K562 (cell line): ENCODE data around the gene PTGES3. TPM values are rescaled to one million over a fixed set of nuclear protein-coding genes. Genes with fewer than 3 reads are reported as not detected.
A peak's percentile ranks its signal among the peaks of the same experiment; 100 is the strongest.

Experiments used
- BRF2 ChIP-seq: IDR thresholded peaks from 3 replicates; pipeline ENCODE4 v1.6.1; 2011; ENCODE audit warnings: borderline replicate concordance, mild to moderate bottlenecking; ENCODE audit not compliant: insufficient read length, insufficient read depth
- FOSL1 ChIP-seq: fragments of 200-800 bp; sonication (Bioruptor generic); conservative IDR thresholded peaks from 2 replicates; pipeline ENCODE4 v1.6.1; 2016; ENCODE audit warnings: missing genetic modification characterization, missing compliant biosample characterization
- MCM2 ChIP-seq: fragments of 450-650 bp; IDR thresholded peaks from 2 replicates; pipeline ENCODE4 v1.6.1; 2017; ENCODE audit warnings: low read depth, mild to moderate bottlenecking
- NFIX ChIP-seq: fragments of 250-450 bp; sonication (Bioruptor Pico); IDR thresholded peaks from 2 replicates; pipeline ENCODE4 v1.4.0; 2020; ENCODE audit warnings: low read depth, mild to moderate bottlenecking, moderate library complexity
- PHTF2 ChIP-seq: fragments of 250-450 bp; sonication (Bioruptor Pico); IDR thresholded peaks from 2 replicates; pipeline ENCODE4 v1.5.0; 2021; ENCODE audit warnings: mild to moderate bottlenecking
- POLR2H ChIP-seq: IDR thresholded peaks from 2 replicates; pipeline ENCODE4 v1.6.1; 2016; ENCODE audit warnings: missing genetic modification characterization, low read depth, mild to moderate bottlenecking, control low read depth, missing compliant biosample characterization, moderate library complexity
- RNF2 ChIP-seq: sonication (generic); IDR thresholded peaks from 2 replicates; pipeline ENCODE4 v1.6.1; 2016
- ZBTB7A ChIP-seq: IDR thresholded peaks from 2 replicates; pipeline ENCODE4 v1.6.1; 2011; ENCODE audit warnings: low read depth, mild to moderate bottlenecking, low read length, moderate library complexity, borderline replicate concordance; ENCODE audit not compliant: control insufficient read depth
- ZFP1 ChIP-seq: fragments of 450-650 bp; formaldehyde crosslinking; IDR thresholded peaks from 2 replicates; pipeline ENCODE4 v1.4.0; 2020; ENCODE audit warnings: mild to moderate bottlenecking, mixed read lengths
- ZNF589 ChIP-seq: fragments of 200-800 bp; sonication (Bioruptor generic); IDR thresholded peaks from 2 replicates; pipeline ENCODE4 v1.6.1; 2016; ENCODE audit warnings: low read depth, missing genetic modification characterization, missing compliant biosample characterization
- ZSCAN32 ChIP-seq: fragments of 450-650 bp; formaldehyde crosslinking; IDR thresholded peaks from 2 replicates; pipeline ENCODE4 v1.4.0; 2020; ENCODE audit warnings: mild to moderate bottlenecking, moderate library complexity
- polyA plus RNA-seq, 8 experiments: library from polyadenylated mRNA; depleted of rRNA in 4 of 8; stranded (reverse) in 5 of 8; unstranded in 3 of 8; fragments of >200 nt; fragmentation: Nextera tagmentation in 2 of 8; fragmentation: Illumina TruSeq in 1 of 8; extraction: Ambion mirVana in 2 of 8; extraction: Trizol in 1 of 8; gene quantifications; 2 replicates each; pipeline versions ENCODE4 v1.2.1 to v1.2.3, GENCODE V29; 2011 to 2014; ENCODE audit warnings: inconsistent platforms in 1 of 8, missing spikeins in 1 of 8
- total RNA-seq, 7 experiments: library from RNA; depleted of rRNA in 6 of 7; stranded (reverse); fragments of >200 nt in 6 of 7; fragmentation: Illumina TruSeq in 2 of 7; extraction: Trizol in 2 of 7; gene quantifications; 2 replicates each; pipeline versions ENCODE4 v1.2.1 to v1.2.3, GENCODE V29; 2011 to 2021; ENCODE audit warnings: low replicate concordance in 1 of 7
- TF ChIP-seq, protein P1 (sequence below): fragments of 250-450 bp; sonication (Bioruptor Pico); IDR thresholded peaks from 2 replicates; pipeline ENCODE4 v1.4.0; 2020; ENCODE audit warnings: mild to moderate bottlenecking
- TF ChIP-seq, protein P2 (sequence below): sonication (generic); formaldehyde crosslinking; IDR thresholded peaks from 2 replicates; pipeline ENCODE4 v1.8.1; 2023; ENCODE audit warnings: mild to moderate bottlenecking, missing genetic modification reagents, moderate library complexity
- TF ChIP-seq, protein P3 (sequence below), 2 experiments: fragments of 150-350 bp in 1 of 2; IDR thresholded peaks; 2 replicates each; pipeline ENCODE4 v1.6.1; 2012 to 2016; ENCODE audit warnings: low read depth in 2 of 2, low read length in 2 of 2, mild to moderate bottlenecking in 1 of 2, moderate library complexity in 1 of 2
- TF ChIP-seq, protein P4 (sequence below): sonication (generic); formaldehyde crosslinking; IDR thresholded peaks from 2 replicates; pipeline ENCODE4 v1.8.1; 2022; ENCODE audit warnings: missing genetic modification reagents

The PTGES3 gene
- total and polyA plus RNA-seq, 9 of the 15 experiments (the other 6 are each of a cell fraction or from before 2014, with no cell fraction given): 163 to 501 (median 213) TPM

DNA sequence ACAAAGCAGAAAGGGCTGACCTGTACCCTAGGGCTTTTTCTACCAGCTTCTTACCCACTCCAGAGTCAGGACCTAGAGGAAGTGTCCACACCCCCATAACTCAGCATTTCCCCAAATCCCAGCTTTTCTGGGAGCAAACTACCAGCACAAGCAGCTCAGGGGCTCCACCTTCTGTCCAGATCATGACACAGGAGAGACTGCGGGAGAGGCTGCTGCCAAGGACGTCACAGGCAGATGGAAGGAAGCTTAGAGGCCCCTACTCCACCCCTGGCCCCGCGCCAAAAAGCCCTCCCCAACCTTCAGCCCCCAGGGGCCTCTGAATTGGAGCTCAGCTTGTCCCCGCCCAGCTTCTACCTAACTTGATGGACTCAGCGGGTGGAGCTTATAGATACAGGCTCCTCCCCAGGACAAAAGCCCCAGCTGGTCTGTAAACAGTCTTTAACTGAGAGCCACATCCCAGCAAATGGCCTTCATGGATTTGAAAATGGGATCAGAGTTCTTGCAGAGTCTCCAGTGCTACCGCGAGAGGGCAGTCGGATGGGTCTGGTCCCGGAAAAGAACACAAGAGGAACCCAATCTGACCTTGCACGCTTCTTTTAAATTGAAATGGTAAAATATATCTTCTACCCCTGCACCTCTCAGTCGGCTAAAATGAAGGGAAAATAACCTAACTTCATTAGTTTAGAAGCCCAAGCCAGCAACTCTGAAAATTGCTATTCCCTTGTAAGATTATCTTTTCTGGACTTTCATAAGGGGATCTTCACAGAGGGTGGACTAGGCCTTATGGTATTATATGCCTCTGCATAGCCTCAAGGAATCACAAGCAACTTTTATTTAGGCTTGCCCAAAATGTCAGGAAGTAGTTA, 51.2 kb downstream of the PTGES3 start (continued):
- TF ChIP-seq, protein P1, sequence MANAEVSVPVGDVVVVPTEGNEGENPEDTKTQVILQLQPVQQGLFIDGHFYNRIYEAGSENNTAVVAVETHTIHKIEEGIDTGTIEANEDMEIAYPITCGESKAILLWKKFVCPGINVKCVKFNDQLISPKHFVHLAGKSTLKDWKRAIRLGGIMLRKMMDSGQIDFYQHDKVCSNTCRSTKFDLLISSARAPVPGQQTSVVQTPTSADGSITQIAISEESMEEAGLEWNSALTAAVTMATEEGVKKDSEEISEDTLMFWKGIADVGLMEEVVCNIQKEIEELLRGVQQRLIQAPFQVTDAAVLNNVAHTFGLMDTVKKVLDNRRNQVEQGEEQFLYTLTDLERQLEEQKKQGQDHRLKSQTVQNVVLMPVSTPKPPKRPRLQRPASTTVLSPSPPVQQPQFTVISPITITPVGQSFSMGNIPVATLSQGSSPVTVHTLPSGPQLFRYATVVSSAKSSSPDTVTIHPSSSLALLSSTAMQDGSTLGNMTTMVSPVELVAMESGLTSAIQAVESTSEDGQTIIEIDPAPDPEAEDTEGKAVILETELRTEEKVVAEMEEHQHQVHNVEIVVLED (CRISPR knock-in tag): no peak
- TF ChIP-seq POLR2H (peak; percentile 82), PHTF2 (peak; percentile 43; the same call in 1 of the 2 replicates), MCM2 (no peak), ZBTB7A (peak; percentile 94), NFIX (peak; percentile 92), RNF2 (peak; percentile 61; the same call in 1 of the 2 replicates), ZNF589 (no peak), BRF2 (no peak), ZSCAN32 (CRISPR knock-in tag) (peak; percentile 42; the same call in 1 of the 2 replicates), ZFP1 (CRISPR knock-in tag) (no peak), FOSL1 (tag) (peak; percentile 52)
- TF ChIP-seq, protein P2, sequence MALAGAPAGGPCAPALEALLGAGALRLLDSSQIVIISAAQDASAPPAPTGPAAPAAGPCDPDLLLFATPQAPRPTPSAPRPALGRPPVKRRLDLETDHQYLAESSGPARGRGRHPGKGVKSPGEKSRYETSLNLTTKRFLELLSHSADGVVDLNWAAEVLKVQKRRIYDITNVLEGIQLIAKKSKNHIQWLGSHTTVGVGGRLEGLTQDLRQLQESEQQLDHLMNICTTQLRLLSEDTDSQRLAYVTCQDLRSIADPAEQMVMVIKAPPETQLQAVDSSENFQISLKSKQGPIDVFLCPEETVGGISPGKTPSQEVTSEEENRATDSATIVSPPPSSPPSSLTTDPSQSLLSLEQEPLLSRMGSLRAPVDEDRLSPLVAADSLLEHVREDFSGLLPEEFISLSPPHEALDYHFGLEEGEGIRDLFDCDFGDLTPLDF (CRISPR knock-in tag): no peak
- TF ChIP-seq, protein P3, sequence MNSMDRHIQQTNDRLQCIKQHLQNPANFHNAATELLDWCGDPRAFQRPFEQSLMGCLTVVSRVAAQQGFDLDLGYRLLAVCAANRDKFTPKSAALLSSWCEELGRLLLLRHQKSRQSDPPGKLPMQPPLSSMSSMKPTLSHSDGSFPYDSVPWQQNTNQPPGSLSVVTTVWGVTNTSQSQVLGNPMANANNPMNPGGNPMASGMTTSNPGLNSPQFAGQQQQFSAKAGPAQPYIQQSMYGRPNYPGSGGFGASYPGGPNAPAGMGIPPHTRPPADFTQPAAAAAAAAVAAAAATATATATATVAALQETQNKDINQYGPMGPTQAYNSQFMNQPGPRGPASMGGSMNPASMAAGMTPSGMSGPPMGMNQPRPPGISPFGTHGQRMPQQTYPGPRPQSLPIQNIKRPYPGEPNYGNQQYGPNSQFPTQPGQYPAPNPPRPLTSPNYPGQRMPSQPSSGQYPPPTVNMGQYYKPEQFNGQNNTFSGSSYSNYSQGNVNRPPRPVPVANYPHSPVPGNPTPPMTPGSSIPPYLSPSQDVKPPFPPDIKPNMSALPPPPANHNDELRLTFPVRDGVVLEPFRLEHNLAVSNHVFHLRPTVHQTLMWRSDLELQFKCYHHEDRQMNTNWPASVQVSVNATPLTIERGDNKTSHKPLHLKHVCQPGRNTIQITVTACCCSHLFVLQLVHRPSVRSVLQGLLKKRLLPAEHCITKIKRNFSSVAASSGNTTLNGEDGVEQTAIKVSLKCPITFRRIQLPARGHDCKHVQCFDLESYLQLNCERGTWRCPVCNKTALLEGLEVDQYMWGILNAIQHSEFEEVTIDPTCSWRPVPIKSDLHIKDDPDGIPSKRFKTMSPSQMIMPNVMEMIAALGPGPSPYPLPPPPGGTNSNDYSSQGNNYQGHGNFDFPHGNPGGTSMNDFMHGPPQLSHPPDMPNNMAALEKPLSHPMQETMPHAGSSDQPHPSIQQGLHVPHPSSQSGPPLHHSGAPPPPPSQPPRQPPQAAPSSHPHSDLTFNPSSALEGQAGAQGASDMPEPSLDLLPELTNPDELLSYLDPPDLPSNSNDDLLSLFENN (IDR thresholded peaks at IDR 0.05; ENCODE audit: low read depth in 2 of 2, low read length in 2 of 2): peak in 1 of 2 experiments; percentile 85; a peak in 2 of 4 replicates
- TF ChIP-seq, protein P4, sequence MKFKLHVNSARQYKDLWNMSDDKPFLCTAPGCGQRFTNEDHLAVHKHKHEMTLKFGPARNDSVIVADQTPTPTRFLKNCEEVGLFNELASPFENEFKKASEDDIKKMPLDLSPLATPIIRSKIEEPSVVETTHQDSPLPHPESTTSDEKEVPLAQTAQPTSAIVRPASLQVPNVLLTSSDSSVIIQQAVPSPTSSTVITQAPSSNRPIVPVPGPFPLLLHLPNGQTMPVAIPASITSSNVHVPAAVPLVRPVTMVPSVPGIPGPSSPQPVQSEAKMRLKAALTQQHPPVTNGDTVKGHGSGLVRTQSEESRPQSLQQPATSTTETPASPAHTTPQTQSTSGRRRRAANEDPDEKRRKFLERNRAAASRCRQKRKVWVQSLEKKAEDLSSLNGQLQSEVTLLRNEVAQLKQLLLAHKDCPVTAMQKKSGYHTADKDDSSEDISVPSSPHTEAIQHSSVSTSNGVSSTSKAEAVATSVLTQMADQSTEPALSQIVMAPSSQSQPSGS (CRISPR knock-in tag): no peak
